Keratinocyte (primary cell): ENCODE measurements around the gene FAF1. TPM values are rescaled to one million over a fixed set of nuclear protein-coding genes. Genes with fewer than 3 reads are reported as not detected.

Source experiments
- DNase-seq: peaks from one replicate; pipeline ENCODE4 v3.0.0-alpha.2; 2011; ENCODE audit warnings: low read depth, missing footprints, low spot score
- FAIRE-seq: peaks from 2 replicates; lab custom pipeline; 2011; peaks lifted over from hg19 to GRCh38; lab: Jason Lieb, UNC
- H2AFZ ChIP-seq: 2 replicates; pipeline ENCODE4 v1.6.0; 2012; ENCODE audit warnings: low read length, control low read depth, inconsistent platforms; ENCODE audit not compliant: control insufficient read depth
- H3K27ac ChIP-seq: 2 replicates; pipeline ENCODE4 v1.5.1; 2011; ENCODE audit warnings: low read length; ENCODE audit not compliant: control insufficient read depth, insufficient read depth
- H3K27me3 ChIP-seq: 3 replicates; pipeline ENCODE4 v1.6.0; 2011; ENCODE audit warnings: low read length; ENCODE audit not compliant: control insufficient read depth, insufficient read depth; ENCODE audit errors: extremely low read depth
- H3K36me3 ChIP-seq, 2 experiments: 2 replicates in 1 of 2; 3 replicates in 1 of 2; pipeline ENCODE4 v1.5.1; 2011; ENCODE audit warnings: low read length in 2 of 2, mild to moderate bottlenecking in 1 of 2; ENCODE audit not compliant: control insufficient read depth in 2 of 2, insufficient read depth in 2 of 2; ENCODE audit errors: extremely low read depth in 1 of 2
- H3K4me1 ChIP-seq: 3 replicates; pipeline ENCODE4 v1.5.1; 2011; ENCODE audit warnings: low read length; ENCODE audit not compliant: control insufficient read depth, insufficient read depth; ENCODE audit errors: extremely low read depth
- H3K4me2 ChIP-seq: 3 replicates; pipeline ENCODE4 v1.6.0; 2011; ENCODE audit warnings: low read depth, low read length; ENCODE audit not compliant: control insufficient read depth, insufficient read depth; ENCODE audit errors: extremely low read depth
- H3K4me3 ChIP-seq, 3 experiments: fragments of 200-600 bp in 1 of 3; sonication (generic) in 1 of 3; 2 replicates in 2 of 3; 3 replicates in 1 of 3; pipeline ENCODE4 v1.5.1; 2011 to 2016; ENCODE audit warnings: low read length in 3 of 3, mild to moderate bottlenecking in 3 of 3, control low read depth in 2 of 3, inconsistent platforms in 1 of 3, low read depth in 1 of 3, mixed read lengths in 1 of 3, mixed run types in 1 of 3, moderate library complexity in 1 of 3; ENCODE audit not compliant: control insufficient read depth in 2 of 3, insufficient read depth in 2 of 3; ENCODE audit errors: extremely low read depth in 1 of 3
- H3K79me2 ChIP-seq: 2 replicates; pipeline ENCODE4 v1.6.0; 2012; ENCODE audit warnings: low read length; ENCODE audit not compliant: control insufficient read depth, insufficient read depth
- H3K9ac ChIP-seq: 3 replicates; pipeline ENCODE4 v1.6.0; 2011; ENCODE audit warnings: low read length; ENCODE audit not compliant: control insufficient read depth, insufficient read depth; ENCODE audit errors: extremely low read depth
- H3K9me1 ChIP-seq: 3 replicates; pipeline ENCODE4 v1.6.0; 2011; ENCODE audit warnings: low read length; ENCODE audit not compliant: control insufficient read depth, insufficient read depth; ENCODE audit errors: extremely low read depth
- H3K9me3 ChIP-seq: 2 replicates; pipeline ENCODE4 v1.5.1; 2012; ENCODE audit warnings: low read depth, low read length; ENCODE audit not compliant: control insufficient read depth
- H4K20me1 ChIP-seq: 3 replicates; pipeline ENCODE4 v1.6.0; 2011; ENCODE audit warnings: low read length; ENCODE audit not compliant: control insufficient read depth, insufficient read depth; ENCODE audit errors: extremely low read depth
- CTCF ChIP-seq, 3 experiments: IDR thresholded peaks in 1 of 3; conservative IDR thresholded peaks in 1 of 3; optimal IDR thresholded peaks in 1 of 3; 2 replicates in 2 of 3; 3 replicates in 1 of 3; pipeline versions ENCODE3 to v1.5.1; 2011; ENCODE audit warnings: low read length in 3 of 3, mild to moderate bottlenecking in 3 of 3, moderate library complexity in 2 of 3, control low read depth in 1 of 3, inconsistent platforms in 1 of 3; ENCODE audit not compliant: insufficient read depth in 2 of 3; ENCODE audit errors: extremely low read depth in 1 of 3
- EZH2 ChIP-seq: IDR thresholded peaks from one replicate; pipeline ENCODE4 v1.6.1; 2012; ENCODE audit warnings: inconsistent platforms, mild to moderate bottlenecking, low read length, moderate library complexity
- dilution Hi-C: fragments of 300-500 bp; cut with MboI; formaldehyde crosslinking; loops from one replicate; pipeline ENCODE4 v1.7.0; 2020; ENCODE audit warnings: low sequenced_read_pairs; ENCODE audit not compliant: extremely low pct_ligation_motif_present
- polyA plus RNA-seq, 5 experiments: library from polyadenylated mRNA; depleted of rRNA in 3 of 5; stranded (reverse) in 3 of 5; stranded (forward) in 1 of 5; unstranded in 1 of 5; fragments of >200 nt; gene quantifications; 1 replicate in 1 of 5; 2 replicates in 3 of 5; 3 replicates in 1 of 5; pipeline versions ENCODE4 v1.2.1 to v1.2.3, GENCODE V29; 2011 to 2012; ENCODE audit warnings: missing spikeins in 2 of 5, low read depth in 1 of 5, low replicate concordance in 1 of 5

The FAF1 gene
- polyA plus RNA-seq, 1 donor (not counting 4 experiments of a cell fraction or from before 2014, with no cell fraction given), result 33.1 TPM

DNA sequence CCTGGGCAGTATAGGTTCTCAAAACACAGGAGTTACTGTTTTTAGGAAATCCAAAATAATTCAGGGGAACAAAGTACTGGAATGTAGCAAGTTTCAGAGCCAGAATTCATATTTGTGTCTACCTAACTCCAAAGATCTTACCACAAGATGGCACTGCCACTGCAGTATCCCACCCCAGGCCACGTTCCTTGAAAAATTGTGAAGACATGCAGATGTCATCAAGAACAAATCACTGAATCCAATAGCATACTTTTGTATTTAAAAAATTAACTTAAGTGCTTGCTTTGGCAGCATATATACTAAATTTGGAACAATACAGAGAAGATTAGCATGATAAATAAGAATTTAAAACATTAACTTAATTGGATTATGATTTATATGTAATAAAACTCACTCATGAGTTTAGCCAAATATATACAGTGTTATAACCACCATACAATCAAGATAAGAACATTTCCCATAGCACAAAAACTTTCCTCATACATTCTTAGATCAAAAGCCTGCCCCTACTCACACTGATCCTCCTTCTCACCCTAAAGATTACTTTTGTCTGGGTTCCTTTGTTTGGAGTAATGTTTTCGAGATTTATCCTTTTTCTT lies 209.9 kb downstream of the FAF1 start:
- Histone ChIP-seq H3K9me1 (no peaks in the 10 kb centered on the region), H3K4me1 (no peaks in the 10 kb centered on the region), H2AFZ (no peak overlapping the region), H3K27me3 (no peaks in the 10 kb centered on the region), H4K20me1 (no peaks in the 10 kb centered on the region), H3K36me3 (no peaks in the 10 kb centered on the region), H3K79me2 (no peaks in the 10 kb centered on the region), H3K9ac (no peak overlapping the region), H3K9me3 (no peaks in the 10 kb centered on the region), H3K4me3 (no peak overlapping the region), H3K27ac (no peak overlapping the region), H3K4me2 (no peak overlapping the region)
- DNase-seq, result no peak
- TF ChIP-seq EZH2, result no peak
- TF ChIP-seq CTCF (optimal IDR thresholded peaks at IDR 0.05 in 1 of 3, IDR thresholded peaks at IDR 0.05 in 1 of 3, conservative IDR thresholded peaks at IDR 0.05 in 1 of 3; ENCODE audit: extremely low read depth in 1 of 3, insufficient read depth in 2 of 3, low read length in 3 of 3), result peak; percentile 27 to 59 (median 29)
- no peak for FAIRE-seq
- dilution Hi-C loops, result no loop called here

- no peaks in the 10 kb centered on the region for H3K4me1 ChIP-seq
- dilution Hi-C loops, result no loop called here
- H3K4me2 ChIP-seq, result no peak overlapping the region
- H3K9ac ChIP-seq, result no peak overlapping the region
- TF ChIP-seq CTCF (optimal IDR thresholded peaks at IDR 0.05 in 1 of 3, IDR thresholded peaks at IDR 0.05 in 1 of 3, conservative IDR thresholded peaks at IDR 0.05 in 1 of 3; ENCODE audit: extremely low read depth in 1 of 3, insufficient read depth in 2 of 3, low read length in 3 of 3) (no peak), EZH2 (no peak)
- no peaks in the 10 kb centered on the region for H4K20me1 ChIP-seq
- H3K36me3 ChIP-seq, result peaks cover 0 to 1% of the 10 kb centered on the region in 2 experiments
- FAIRE-seq, result no peak
- H3K9me1 ChIP-seq, result no peaks in the 10 kb centered on the region
- no peak overlapping the region for H2AFZ ChIP-seq
- no peak overlapping the region for H3K27ac ChIP-seq
- no peak overlapping the region for H3K4me3 ChIP-seq
- no peak for DNase-seq
- no peaks in the 10 kb centered on the region for H3K79me2 ChIP-seq
- H3K9me3 ChIP-seq, result no peaks in the 10 kb centered on the region
- H3K27me3 ChIP-seq, result no peaks in the 10 kb centered on the region
These were observed 212.7 kb downstream of the FAF1 start for GRCh38 chr1:50747394-50747793.
